NOMO-1 treated with DMSO at 0.1 percent for 48 hours (cell line): ENCODE data around the gene CER1.
"Not testable (repeated sequence)": the region's sequence is repeated elsewhere in the genome, so short reads cannot be mapped to it uniquely, and the experiment has no call there.

Experiments used
- DNase-seq: peaks from one replicate; lab custom pipeline; 2025; ENCODE audit not compliant: unreplicated experiment; lab: John Stamatoyannopoulos, UW

The CER1 gene

GRCh38 chr9:14719231-14719923 lies 3.2 kb downstream of the CER1 start:
- DNase-seq, result no peak

- DNase-seq, result no peak
Observed at GRCh38 chr9:14715102-14715501, 7.4 kb downstream of the CER1 start.

DNA sequence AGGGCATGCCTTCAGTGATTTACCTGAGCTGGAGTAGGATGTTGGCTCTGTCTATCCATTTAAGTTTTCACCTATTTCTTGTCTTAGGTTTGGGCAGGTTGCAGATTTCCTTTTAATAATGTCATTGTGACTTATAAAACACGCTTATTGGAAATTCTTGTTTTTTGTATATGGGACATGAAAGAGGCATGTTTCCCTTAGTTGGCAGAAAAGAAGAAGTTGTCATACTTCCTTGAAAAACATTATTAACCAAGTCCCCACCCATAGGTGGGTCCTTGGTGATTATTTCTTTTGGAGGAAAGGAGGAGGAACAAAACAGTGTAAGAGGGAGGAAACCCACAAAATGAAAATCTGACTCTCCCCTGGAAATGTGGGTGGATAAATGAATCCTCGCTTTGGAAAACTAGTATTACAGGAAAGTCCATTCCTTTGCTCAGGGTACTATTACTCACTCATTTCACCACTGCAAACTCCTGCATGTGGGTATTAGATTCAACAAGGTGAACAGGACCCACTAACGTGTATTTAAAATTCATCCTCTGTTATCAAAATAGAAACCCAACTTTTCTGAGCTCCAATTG lies 9.3 kb downstream of the CER1 start:
- no peak for DNase-seq

GRCh38 chr9:14710804-14711203 lies 11.7 kb downstream of the CER1 start:
- no peak for DNase-seq

DNA sequence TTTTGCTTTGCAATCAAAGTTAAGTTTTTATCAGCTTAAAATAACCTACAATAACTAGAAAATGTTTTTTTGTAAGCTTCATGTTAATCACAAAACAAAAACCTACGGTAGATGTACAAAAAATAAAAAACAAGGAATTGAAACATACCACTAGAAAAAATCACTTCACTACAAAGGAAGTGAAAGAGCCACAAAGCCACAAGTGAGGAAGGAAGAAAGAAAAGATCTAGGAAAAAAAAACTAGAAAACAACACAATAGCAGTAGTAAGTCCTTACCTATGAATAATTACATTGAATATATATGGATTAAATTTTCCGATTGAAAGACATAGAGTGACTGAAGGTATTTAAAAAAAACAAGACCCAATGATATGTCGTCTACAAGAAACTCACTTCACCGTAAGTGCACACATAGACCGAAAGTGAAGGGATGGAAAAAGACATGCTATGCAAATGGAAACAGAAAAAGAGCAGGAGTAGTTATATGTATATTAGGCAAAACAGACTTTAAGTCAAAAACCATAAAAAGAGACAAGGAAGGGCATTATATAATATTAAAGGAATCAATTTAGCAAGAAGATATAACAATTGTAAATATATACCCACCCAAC lies 15.9 kb downstream of the CER1 start:
- DNase-seq, result peak; percentile 17

DNA sequence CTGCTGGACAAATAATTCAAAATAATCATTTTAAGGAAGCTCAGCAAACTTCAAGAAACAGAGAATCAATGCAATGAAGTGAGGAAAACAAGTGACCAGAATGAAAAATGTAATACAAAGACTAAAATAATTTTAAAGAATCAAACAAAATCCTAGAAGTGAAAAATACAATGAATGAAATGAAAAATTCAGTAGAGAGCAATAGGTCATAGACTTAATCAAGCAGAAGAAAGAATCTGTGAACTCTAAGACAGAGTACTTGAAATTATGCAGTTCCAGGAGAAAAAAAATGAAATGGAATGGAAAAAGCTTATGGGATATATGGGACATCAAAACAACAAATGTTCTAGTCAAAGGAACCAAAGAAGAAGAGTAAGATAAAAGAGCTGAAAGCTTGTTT lies 17.5 kb downstream of the CER1 start:
- no peak for DNase-seq

DNA sequence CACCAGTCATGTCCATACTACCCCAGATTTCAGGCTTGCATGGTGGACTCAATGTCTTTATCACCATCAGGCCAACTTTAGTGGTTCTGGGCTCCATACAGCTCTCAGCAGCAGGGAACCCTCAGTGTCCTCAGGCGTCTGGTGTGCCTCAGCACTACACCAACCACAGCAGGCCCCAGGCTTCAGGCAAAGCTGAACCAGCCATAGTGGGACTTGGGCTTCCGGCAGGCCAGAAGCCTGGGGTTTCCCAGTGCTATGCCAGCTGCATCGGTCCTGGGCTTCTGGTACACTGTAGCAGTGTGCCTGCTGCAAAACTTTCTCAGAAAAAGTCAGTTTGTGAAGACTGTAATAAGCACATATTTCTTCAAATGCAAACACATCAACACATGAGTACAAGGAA lies 18.3 kb downstream of the CER1 start:
- DNase-seq, result no peak

- DNase-seq, result no peak
Observed at GRCh38 chr9:14702200-14702720, 20.3 kb downstream of the CER1 start.

DNA sequence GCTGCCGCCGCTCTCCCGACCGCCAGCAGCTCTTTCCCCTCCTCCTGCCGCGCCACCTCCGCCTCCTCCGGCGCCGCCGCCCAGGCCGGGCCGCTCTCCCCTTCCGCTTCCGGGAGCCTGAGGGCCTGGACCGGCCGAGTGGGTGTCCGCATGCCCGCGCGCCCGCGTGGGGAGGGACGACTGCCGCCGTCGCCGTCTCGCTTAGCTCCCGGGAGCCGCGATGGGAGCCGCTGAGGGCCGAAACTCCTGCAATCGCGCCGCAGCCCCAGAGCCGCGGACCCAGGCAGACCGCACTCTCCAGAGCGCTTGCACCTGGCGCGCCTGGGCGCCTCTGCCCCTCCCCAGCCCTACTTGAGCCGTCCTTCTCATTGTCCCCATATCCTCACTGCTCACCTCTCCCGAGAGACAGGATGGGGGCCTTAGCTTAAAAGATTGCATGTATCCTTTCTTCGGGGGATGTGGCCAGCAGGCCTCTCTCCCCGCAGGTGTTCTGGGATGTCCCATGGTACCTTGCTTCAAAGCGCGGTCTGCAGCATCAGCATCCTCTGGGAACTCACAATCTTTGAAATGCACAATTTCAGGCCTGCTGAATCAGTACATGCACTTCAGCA lies 29.2 kb downstream of the CER1 start, which contains the start of gene ZDHHC21:
Gene ZDHHC21 (minus strand): TSS at position 182 of the 611 bp plus-strand sequence. CDS start 19,092 bp downstream, outside the sequence.
- DNase-seq, result peak; percentile 4

DNA sequence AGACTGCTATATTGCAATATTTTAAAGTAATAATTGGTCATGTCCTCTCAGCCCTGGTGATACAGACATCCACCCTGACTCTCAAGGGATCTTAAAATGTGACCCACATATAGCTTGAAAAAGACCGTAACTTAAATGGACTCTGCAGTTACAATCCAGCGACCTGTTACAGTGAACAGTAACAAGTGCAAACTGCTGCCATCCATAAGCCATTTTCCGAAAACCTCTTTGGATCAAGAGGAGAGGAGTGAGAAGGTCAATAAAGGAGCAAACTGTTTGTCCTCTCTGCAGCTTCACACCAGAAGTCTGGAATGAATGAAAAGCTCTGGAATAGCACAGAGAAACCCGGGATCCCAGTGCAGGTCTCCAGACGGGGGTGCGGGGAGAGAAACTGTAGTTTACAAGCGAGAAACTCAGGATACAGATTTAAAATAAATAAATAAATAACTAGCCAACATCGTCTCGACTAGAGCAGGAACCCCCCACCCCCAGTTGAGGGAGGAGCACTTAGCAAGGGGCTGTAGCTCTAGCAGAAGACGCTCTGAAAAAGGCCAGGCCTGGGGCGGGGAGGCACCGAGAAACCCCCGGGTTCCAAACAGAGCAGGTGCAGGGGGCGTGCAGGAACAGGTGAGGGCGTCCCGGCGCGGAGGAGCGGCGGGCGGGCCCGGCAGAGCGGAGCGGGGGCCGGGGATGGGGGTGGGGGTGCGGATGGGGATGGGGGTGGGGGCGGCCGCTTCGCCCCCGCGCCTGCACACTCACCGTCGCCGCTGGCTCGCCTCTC lies 29.9 kb downstream of the CER1 start:
- no peak for DNase-seq

GRCh38 chr9:14690948-14691730 lies 31.4 kb downstream of the CER1 start:
- DNase-seq, result no peak

DNA sequence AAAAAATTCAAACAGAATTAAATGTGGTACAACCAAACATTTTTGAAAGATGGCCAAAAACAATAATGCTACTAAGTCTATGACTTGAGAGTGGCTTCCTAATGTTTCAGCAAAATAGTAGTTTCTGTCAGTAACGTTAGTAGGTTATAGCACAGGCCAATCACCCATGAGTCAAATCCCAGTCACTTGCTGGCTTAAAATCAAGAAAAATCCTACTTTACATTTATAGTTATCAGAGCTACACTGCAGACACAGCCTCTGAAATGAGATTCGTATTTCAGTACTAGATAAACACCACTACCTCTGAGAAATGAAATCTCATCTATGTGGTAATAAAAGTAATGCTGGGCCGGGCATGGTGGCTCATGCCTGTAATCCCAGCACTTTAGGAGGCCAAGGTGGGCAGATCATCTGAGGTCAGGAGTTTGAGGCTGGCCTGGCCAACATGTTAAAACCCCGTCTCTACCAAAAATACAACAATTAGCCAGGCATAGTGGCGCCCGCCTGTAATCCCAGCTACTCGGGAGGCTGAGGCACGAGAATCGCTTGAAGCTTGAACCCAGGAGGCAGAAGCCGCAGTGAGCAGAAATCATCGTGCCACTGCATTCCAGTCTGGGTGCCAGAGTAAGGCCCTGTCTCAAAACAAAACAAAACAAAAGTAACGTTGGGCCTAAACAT lies 35.4 kb downstream of the CER1 start:
- no peak for DNase-seq

GRCh38 chr9:14686168-14686567 lies 36.4 kb downstream of the CER1 start:
- no peak for DNase-seq

DNA sequence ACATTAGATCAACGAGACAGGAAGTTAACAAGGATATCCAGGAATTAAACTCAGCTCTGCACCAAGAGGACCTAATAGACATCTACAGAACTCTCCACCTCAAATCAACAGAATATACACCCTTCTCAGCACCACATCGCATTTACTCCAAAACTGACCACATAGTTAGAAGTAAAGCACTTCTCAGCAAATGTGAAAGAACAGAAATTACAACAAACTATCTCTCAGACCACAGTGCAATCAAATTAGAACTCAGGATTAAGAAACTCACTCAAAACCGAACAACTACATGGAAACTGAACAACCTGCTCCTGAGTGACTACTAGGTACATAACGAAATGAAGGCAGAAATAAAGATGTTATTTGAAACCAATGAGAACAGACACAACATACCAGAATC lies 39.9 kb downstream of the CER1 start:
- DNase-seq, result not testable (repeated sequence)

DNA sequence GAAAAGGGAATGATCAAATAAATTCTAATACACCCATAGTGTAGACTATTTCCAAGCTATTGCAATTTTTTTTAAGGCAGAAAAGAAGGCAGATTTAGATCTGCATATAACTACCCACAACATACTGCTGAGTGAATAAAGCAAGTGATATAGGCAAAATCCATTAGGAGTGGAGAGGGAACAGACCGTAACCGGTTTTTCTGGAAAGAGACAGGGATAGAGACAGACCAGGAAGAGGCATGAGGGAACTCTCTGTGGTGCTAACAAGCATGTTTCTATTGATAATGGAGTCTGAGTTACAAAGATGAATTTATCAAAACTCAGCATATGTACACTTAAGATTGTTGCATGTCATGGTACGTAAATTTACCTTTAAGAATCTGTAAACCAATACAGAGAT lies 43.8 kb downstream of the CER1 start:
- DNase-seq, result no peak

- no peak for DNase-seq
Observed at GRCh38 chr9:14677872-14678271, 44.7 kb downstream of the CER1 start.

DNA sequence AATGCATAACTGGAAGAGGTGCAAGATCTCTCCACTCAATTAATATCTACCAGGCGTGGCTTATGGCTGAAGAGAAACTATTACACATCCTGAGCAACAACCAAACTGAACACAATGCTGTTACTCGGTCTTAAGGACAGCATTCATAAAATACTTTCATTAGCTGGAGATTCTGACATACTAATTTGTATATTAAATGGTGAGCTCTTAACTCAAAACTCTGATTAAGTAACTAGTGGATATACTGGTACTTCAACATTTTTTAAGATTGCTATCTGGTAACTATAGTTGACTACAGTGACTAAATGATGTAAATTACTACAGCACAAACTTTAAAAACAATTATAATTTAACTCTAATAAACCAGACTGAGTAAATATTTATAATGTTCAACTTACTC lies 45.1 kb downstream of the CER1 start:
- no peak for DNase-seq

- DNase-seq, result no peak
Observed at GRCh38 chr9:14674630-14675029, 47.9 kb downstream of the CER1 start.

- DNase-seq, result no peak
Observed at GRCh38 chr9:14671377-14671776, 51.2 kb downstream of the CER1 start.

- DNase-seq, result no peak
Observed at GRCh38 chr9:14670718-14671117, 51.8 kb downstream of the CER1 start.
